PFSK-1 (cell line): ENCODE data around the gene MESP1.

Experiments
- FOXP2 ChIP-seq: optimal IDR thresholded peaks from 2 replicates; pipeline ENCODE3; 2011; ENCODE audit warnings: borderline replicate concordance, control low read depth, inconsistent platforms; ENCODE audit not compliant: insufficient read depth; ENCODE audit errors: extremely low read length, extremely low read depth
- POLR2AphosphoS5 ChIP-seq: IDR thresholded peaks from 2 replicates; pipeline ENCODE4 v1.6.1; 2012; ENCODE audit warnings: low read depth, mild to moderate bottlenecking, control low read depth, low read length, moderate library complexity
- REST ChIP-seq, 2 experiments: IDR thresholded peaks; 2 replicates each; pipeline versions ENCODE4 v1.6.1 to v1.8.0; 2011 to 2012; ENCODE audit warnings: low read depth in 2 of 2, low read length in 2 of 2, control low read depth in 1 of 2, inconsistent platforms in 1 of 2, mild to moderate bottlenecking in 1 of 2, moderate library complexity in 1 of 2; ENCODE audit not compliant: insufficient read depth in 1 of 2

- TF ChIP-seq POLR2AphosphoS5 (no peak), REST (IDR thresholded peaks at IDR 0.05; ENCODE audit: insufficient read depth in 1 of 2, low read depth in 2 of 2, low read length in 2 of 2) (no peak), FOXP2 (no peak)
Measured at GRCh38 chr15:89743594-89743993, 7.5 kb downstream of the MESP1 start.
